Naive thymus-derived CD8-positive, alpha-beta T cell (primary cell): ENCODE measurements around the gene MGAT4A. TPM values are rescaled to one million over a fixed set of nuclear protein-coding genes. Genes with fewer than 3 reads are reported as not detected.
"Not testable (repeated sequence)": the region's sequence is repeated elsewhere in the genome, so short reads cannot be mapped to it uniquely, and the experiment has no call there.

Source experiments
- ATAC-seq, 2 donors: fragments of 150-1000 bp; cut with Tn5 transposase in 1 of 2; sonication (Bioruptor Pico), chemical (Tn5 transposase) in 1 of 2; 1 replicate in 1 of 2; 2 replicates in 1 of 2; pipeline ENCODE4 v1.10.0; 2021; ENCODE audit warnings: mild to moderate bottlenecking in 2 of 2, moderate library complexity in 2 of 2
- POLR2A ChIA-PET: fragments of 350-600 bp; sonication (Branson Sonifier 250); formaldehyde crosslinking; loops from one replicate; lab custom pipeline; 2021; ENCODE audit warnings: antibody characterized with exemption; lab: Charles Lee
- DNase-seq, 10 donors: peaks; one replicate each; pipeline versions ENCODE4 v3.0.0 to v3.0.0-alpha.2; 2020 to 2022
- H3K27ac Mint-ChIP-seq, 10 donors: one replicate each; pipeline ENCODE4 v1.8.0; 2020 to 2022; ENCODE audit warnings: mild to moderate bottlenecking in 10 of 10, mixed read lengths in 10 of 10, moderate library complexity in 4 of 10, inconsistent platforms in 1 of 10
- H3K27me3 Mint-ChIP-seq, 5 donors: one replicate each; pipeline ENCODE4 v1.8.0; 2021 to 2022; ENCODE audit warnings: mixed read lengths in 5 of 5
- H3K36me3 Mint-ChIP-seq, 3 donors: one replicate each; pipeline ENCODE4 v1.8.0; 2020 to 2022; ENCODE audit warnings: mixed read lengths in 3 of 3, mild to moderate bottlenecking in 2 of 3, inconsistent platforms in 1 of 3
- H3K4me1 Mint-ChIP-seq, 4 donors: one replicate each; pipeline ENCODE4 v1.8.0; 2021 to 2022; ENCODE audit warnings: mixed read lengths in 4 of 4
- H3K4me3 Mint-ChIP-seq, 10 donors: one replicate each; pipeline ENCODE4 v1.8.0; 2020 to 2022; ENCODE audit warnings: mild to moderate bottlenecking in 10 of 10, mixed read lengths in 10 of 10, moderate library complexity in 6 of 10, inconsistent platforms in 1 of 10
- H3K9me3 Mint-ChIP-seq, 9 donors: one replicate each; pipeline ENCODE4 v1.8.0; 2020 to 2022; ENCODE audit warnings: mixed read lengths in 9 of 9, mild to moderate bottlenecking in 3 of 9, inconsistent platforms in 1 of 9, moderate library complexity in 1 of 9
- polyA plus RNA-seq, 3 donors: library from polyadenylated mRNA; unstranded; fragments of 300-500 nt; fragmentation: Illumina TruSeq; gene quantifications; one replicate each; pipeline ENCODE4 v1.2.3, GENCODE V29; 2021
- total RNA-seq, 8 experiments: library from RNA in 2 of 8; stranded (reverse) in 2 of 8; gene quantifications; one replicate each; pipeline ENCODE4 v1.2.3 and lab custom pipeline; 2021 to 2026

Gene MGAT4A
- total and polyA plus RNA-seq, 5 experiments from 2014 or later, result 285 to 350 (median 295) TPM

GRCh38 chr2:98601532-98602132 lies 129.3 kb downstream of the MGAT4A start:
- Mint-ChIP-seq H3K27me3 (no peaks in the 10 kb centered on the region), H3K4me1 (peaks cover 15 to 34% (median 32%) of the 10 kb centered on the region in 4 donors), H3K27ac (peak overlapping the region; percentile 2 to 82 (median 47)), H3K9me3 (no peaks in the 10 kb centered on the region), H3K4me3 (no peak overlapping the region), H3K36me3 (peaks cover 4 to 70% (median 6%) of the 10 kb centered on the region in 3 donors)
- ATAC-seq, result peak; percentile 45 to 48
- no peak for DNase-seq
- POLR2A ChIA-PET, result interaction anchor here (0.6 kb wide), 1 partner anchor 276 kb away, joined by 5 read pairs; no protein-coding TSS in a partner anchor

GRCh38 chr2:98598781-98599428 lies 132.0 kb downstream of the MGAT4A start:
- Mint-ChIP-seq H3K36me3 (peaks cover 11 to 72% (median 13%) of the 10 kb centered on the region in 3 donors), H3K27ac (peak overlapping the region in 8 of 10 donors; percentile 12 to 78 (median 56)), H3K9me3 (peaks cover 0 to 3% (median 2%) of the 10 kb centered on the region in 9 donors), H3K4me3 (no peak overlapping the region), H3K4me1 (peaks cover 6 to 17% (median 12%) of the 10 kb centered on the region in 4 donors), H3K27me3 (no peaks in the 10 kb centered on the region)
- DNase-seq (no peak), ATAC-seq (peak in 1 of 2 donors; percentile 43)
- POLR2A ChIA-PET, result no interaction called here

GRCh38 chr2:98594665-98595064 lies 136.3 kb downstream of the MGAT4A start:
- H3K27ac Mint-ChIP-seq, H3K27me3 Mint-ChIP-seq, DNase-seq, H3K4me3 Mint-ChIP-seq, ATAC-seq, POLR2A ChIA-PET: not testable (repeated sequence)
- Mint-ChIP-seq H3K4me1 (peaks cover 7 to 28% (median 11%) of the 10 kb centered on the region in 4 donors), H3K36me3 (peaks cover 25 to 72% (median 45%) of the 10 kb centered on the region in 3 donors), H3K9me3 (peaks cover 0 to 12% (median 6%) of the 10 kb centered on the region in 9 donors)

GRCh38 chr2:98592565-98592964 lies 138.4 kb downstream of the MGAT4A start:
- Mint-ChIP-seq H3K4me3 (no peak overlapping the region), H3K27me3 (no peaks in the 10 kb centered on the region), H3K36me3 (peaks cover 25 to 78% (median 45%) of the 10 kb centered on the region in 3 donors), H3K27ac (peak overlapping the region in 2 of 10 donors; percentile 45 to 56), H3K9me3 (peaks cover 0 to 12% (median 6%) of the 10 kb centered on the region in 9 donors), H3K4me1 (peaks cover 11 to 23% (median 15%) of the 10 kb centered on the region in 4 donors)
- POLR2A ChIA-PET, result no interaction called here
- DNase-seq (no peak), ATAC-seq (no peak)

- ATAC-seq (no peak), DNase-seq (no peak)
- Mint-ChIP-seq H3K27ac (peak overlapping the region in 9 of 10 donors; percentile 39 to 87 (median 69)), H3K4me3 (no peak overlapping the region), H3K36me3 (peaks cover 16 to 91% (median 38%) of the 10 kb centered on the region in 3 donors), H3K4me1 (peaks cover 9 to 22% (median 13%) of the 10 kb centered on the region in 4 donors), H3K9me3 (peaks cover 0 to 12% (median 6%) of the 10 kb centered on the region in 9 donors), H3K27me3 (no peaks in the 10 kb centered on the region)
- POLR2A ChIA-PET, result no interaction called here
Observed at GRCh38 chr2:98589489-98589888, 141.4 kb downstream of the MGAT4A start.

GRCh38 chr2:98588880-98589431 lies 142.0 kb downstream of the MGAT4A start:
- H3K36me3 Mint-ChIP-seq, result peaks cover 14 to 91% (median 36%) of the 10 kb centered on the region in 3 donors
- no peaks in the 10 kb centered on the region for H3K27me3 Mint-ChIP-seq
- DNase-seq (no peak), ATAC-seq (peak in 1 of 2 donors; percentile 46)
- peaks cover 9 to 21% (median 13%) of the 10 kb centered on the region in 4 donors for H3K4me1 Mint-ChIP-seq
- H3K4me3 Mint-ChIP-seq, result no peak overlapping the region
- H3K9me3 Mint-ChIP-seq, result peaks cover 0 to 9% (median 5%) of the 10 kb centered on the region in 9 donors
- POLR2A ChIA-PET, result no interaction called here
- peak overlapping the region; percentile 62 to 87 (median 75) for H3K27ac Mint-ChIP-seq

- ATAC-seq (no peak), DNase-seq (no peak)
- peak overlapping the region in 9 of 10 donors; percentile 25 to 79 (median 48) for H3K27ac Mint-ChIP-seq
- H3K4me1 Mint-ChIP-seq, result peaks cover 5 to 18% (median 11%) of the 10 kb centered on the region in 4 donors
- no peaks in the 10 kb centered on the region for H3K27me3 Mint-ChIP-seq
- H3K9me3 Mint-ChIP-seq, result no peaks in the 10 kb centered on the region
- no peak overlapping the region for H3K4me3 Mint-ChIP-seq
- POLR2A ChIA-PET, result no interaction called here
- peaks cover 0 to 90% (median 17%) of the 10 kb centered on the region in 3 donors for H3K36me3 Mint-ChIP-seq
Observed at GRCh38 chr2:98586551-98587140, 144.3 kb downstream of the MGAT4A start.

GRCh38 chr2:98585386-98585785 lies 145.5 kb downstream of the MGAT4A start:
- H3K36me3 Mint-ChIP-seq, result peaks cover 0 to 89% (median 14%) of the 10 kb centered on the region in 3 donors
- ATAC-seq (no peak), DNase-seq (no peak)
- no peak overlapping the region for H3K4me3 Mint-ChIP-seq
- H3K27me3 Mint-ChIP-seq, result no peaks in the 10 kb centered on the region
- POLR2A ChIA-PET, result interaction anchor here (1.6 kb wide), 1 partner anchor 13 kb away, joined by 3 read pairs; no protein-coding TSS in a partner anchor
- H3K4me1 Mint-ChIP-seq, result peaks cover under 1 to 18% (median 7%) of the 10 kb centered on the region in 4 donors
- H3K9me3 Mint-ChIP-seq, result no peaks in the 10 kb centered on the region
- peak overlapping the region in 1 of 10 donors; percentile 34 for H3K27ac Mint-ChIP-seq

GRCh38 chr2:98583816-98584618 lies 146.9 kb downstream of the MGAT4A start:
- H3K4me1 Mint-ChIP-seq, result peaks cover 0 to 17% (median 7%) of the 10 kb centered on the region in 4 donors
- POLR2A ChIA-PET, result interaction anchor here (1.6 kb wide), 1 partner anchor 11 kb away, joined by 3 read pairs; no protein-coding TSS in a partner anchor
- peaks cover 0 to 89% (median 10%) of the 10 kb centered on the region in 3 donors for H3K36me3 Mint-ChIP-seq
- no peak for DNase-seq
- ATAC-seq, result no peak
- H3K27ac Mint-ChIP-seq, result peak overlapping the region in 3 of 10 donors; percentile 14 to 73 (median 22)
- no peak overlapping the region for H3K4me3 Mint-ChIP-seq
- H3K9me3 Mint-ChIP-seq, result no peaks in the 10 kb centered on the region
- H3K27me3 Mint-ChIP-seq, result no peaks in the 10 kb centered on the region

- Mint-ChIP-seq H3K9me3 (no peaks in the 10 kb centered on the region), H3K27me3 (no peaks in the 10 kb centered on the region), H3K27ac (peak overlapping the region in 2 of 10 donors; percentile 12 to 27), H3K36me3 (peaks cover 0 to 89% (median 10%) of the 10 kb centered on the region in 3 donors), H3K4me1 (peaks cover 0 to 13% (median 4%) of the 10 kb centered on the region in 4 donors), H3K4me3 (peak overlapping the region in 1 of 10 donors; percentile 10)
- ATAC-seq, result no peak
- POLR2A ChIA-PET, result no interaction called here
- DNase-seq, result no peak
Observed at GRCh38 chr2:98583276-98583675, 147.7 kb downstream of the MGAT4A start.

GRCh38 chr2:98582523-98582922 lies 148.4 kb downstream of the MGAT4A start:
- ATAC-seq, result no peak
- POLR2A ChIA-PET, result no interaction called here

More at GRCh38 chr2:98582523-98582922, 148.4 kb downstream of the MGAT4A start:
- Mint-ChIP-seq H3K27ac (no peak overlapping the region), H3K27me3 (no peaks in the 10 kb centered on the region), H3K9me3 (no peaks in the 10 kb centered on the region), H3K4me1 (peaks cover 0 to 9% (median 2%) of the 10 kb centered on the region in 4 donors), H3K36me3 (peaks cover 0 to 90% (median 16%) of the 10 kb centered on the region in 3 donors), H3K4me3 (no peak overlapping the region)
- DNase-seq, result no peak
